GM13977 (cell line): Measurements from ENCODE around the gene UCKL1.
A peak's percentile ranks its signal among the peaks of the same experiment; 100 is the strongest.

Source experiments
- DNase-seq: peaks from one replicate; pipeline ENCODE4 v3.0.0; 2012; ENCODE audit warnings: low spot score
- CTCF ChIP-seq: IDR thresholded peaks from 2 replicates; pipeline ENCODE4 v1.5.1; 2012; ENCODE audit warnings: mild to moderate bottlenecking, control low read depth; ENCODE audit not compliant: insufficient read depth; ENCODE audit errors: extremely low read depth, missing control alignments
- in situ Hi-C: fragments of 300-500 bp; cut with MboI; formaldehyde crosslinking; loops from one replicate; pipeline ENCODE4 v1.12.0; 2022; ENCODE audit warnings: low sequenced_read_pairs, low pct_unique_long_range_greater_than_20kb, mixed read lengths, inconsistent platforms; ENCODE audit not compliant: unreplicated experiment

UCKL1 gene

GRCh38 chr20:63980806-63981728 lies 24.9 kb upstream of the UCKL1 start, which contains the start of gene PRPF6:
Gene PRPF6 (plus strand): TSS chr20:63981132. CDS start chr20:63981246, 114 bp downstream.
- in situ Hi-C loops: no loop called here
- peak; percentile 99 for DNase-seq
- TF ChIP-seq CTCF: peak; percentile 90

- TF ChIP-seq CTCF: no peak
- DNase-seq: peak; percentile 66
- in situ Hi-C loops: no loop called here
These were observed 24.1 kb upstream of the UCKL1 start for GRCh38 chr20:63980317-63980805.

DNA sequence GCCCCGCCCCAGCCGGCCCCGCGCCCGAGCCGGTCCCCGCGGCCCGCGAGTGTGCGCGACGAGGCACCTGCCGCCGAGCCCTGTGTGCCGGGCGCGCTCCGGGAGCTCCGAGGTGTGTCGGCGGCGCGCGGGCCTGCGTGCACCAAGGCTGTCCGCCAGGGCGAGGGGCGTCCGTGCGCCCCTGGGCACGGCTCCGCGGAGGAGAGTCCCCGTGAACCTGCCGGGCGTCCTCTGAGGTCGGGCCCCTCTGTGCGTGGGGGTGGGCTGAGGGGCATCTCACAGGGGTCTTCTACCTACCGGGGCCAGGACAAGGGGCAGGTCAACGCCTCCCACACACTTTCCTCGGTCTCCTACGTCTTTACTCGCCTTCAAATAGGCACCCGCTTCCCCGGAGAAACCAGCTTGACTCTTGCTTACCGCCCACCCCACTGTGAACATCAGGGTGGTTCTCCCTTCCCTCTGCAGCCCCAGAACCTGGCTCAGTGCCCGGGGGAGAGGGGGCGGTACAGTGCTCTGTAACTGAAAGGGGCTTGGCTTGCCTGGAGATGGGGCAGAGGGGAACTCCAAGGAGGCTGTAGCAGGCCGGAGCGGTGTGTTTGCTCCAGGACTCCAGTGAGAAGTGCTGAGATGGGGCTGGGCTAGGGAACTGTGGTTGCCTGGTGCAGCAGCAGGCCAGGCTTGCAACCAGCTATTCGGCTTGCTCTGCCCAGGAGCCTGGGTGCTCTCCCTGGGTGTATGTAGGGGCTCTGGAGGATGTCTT lies 23.5 kb upstream of the UCKL1 start, which contains the start of gene SAMD10:
Gene SAMD10, minus strand, starts transcription at position 86 of the 760 bp plus-strand sequence. CDS start 175 bp downstream, outside the sequence.
- in situ Hi-C loops: no loop called here
- no peak for TF ChIP-seq CTCF
- peak; percentile 89 for DNase-seq

DNA sequence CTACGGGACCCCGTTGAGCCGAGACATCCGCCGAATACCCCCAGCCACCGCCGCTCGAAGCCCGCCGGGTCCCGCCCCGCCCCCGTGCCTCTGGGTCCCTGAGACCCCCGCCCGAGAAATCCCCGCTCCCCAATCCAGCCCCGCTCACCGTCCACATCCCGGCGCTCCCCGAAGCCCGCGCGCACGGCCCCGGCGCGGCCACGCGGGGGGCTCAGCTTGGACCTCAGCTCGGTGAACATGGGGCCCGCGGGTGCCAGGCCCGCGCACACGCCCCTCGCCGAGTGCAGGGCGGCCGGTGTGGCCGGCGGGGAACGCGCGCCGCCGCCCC lies 23.0 kb upstream of the UCKL1 start:
- TF ChIP-seq CTCF: no peak
- peak; percentile 52 for DNase-seq
- in situ Hi-C loops: no loop called here

DNA sequence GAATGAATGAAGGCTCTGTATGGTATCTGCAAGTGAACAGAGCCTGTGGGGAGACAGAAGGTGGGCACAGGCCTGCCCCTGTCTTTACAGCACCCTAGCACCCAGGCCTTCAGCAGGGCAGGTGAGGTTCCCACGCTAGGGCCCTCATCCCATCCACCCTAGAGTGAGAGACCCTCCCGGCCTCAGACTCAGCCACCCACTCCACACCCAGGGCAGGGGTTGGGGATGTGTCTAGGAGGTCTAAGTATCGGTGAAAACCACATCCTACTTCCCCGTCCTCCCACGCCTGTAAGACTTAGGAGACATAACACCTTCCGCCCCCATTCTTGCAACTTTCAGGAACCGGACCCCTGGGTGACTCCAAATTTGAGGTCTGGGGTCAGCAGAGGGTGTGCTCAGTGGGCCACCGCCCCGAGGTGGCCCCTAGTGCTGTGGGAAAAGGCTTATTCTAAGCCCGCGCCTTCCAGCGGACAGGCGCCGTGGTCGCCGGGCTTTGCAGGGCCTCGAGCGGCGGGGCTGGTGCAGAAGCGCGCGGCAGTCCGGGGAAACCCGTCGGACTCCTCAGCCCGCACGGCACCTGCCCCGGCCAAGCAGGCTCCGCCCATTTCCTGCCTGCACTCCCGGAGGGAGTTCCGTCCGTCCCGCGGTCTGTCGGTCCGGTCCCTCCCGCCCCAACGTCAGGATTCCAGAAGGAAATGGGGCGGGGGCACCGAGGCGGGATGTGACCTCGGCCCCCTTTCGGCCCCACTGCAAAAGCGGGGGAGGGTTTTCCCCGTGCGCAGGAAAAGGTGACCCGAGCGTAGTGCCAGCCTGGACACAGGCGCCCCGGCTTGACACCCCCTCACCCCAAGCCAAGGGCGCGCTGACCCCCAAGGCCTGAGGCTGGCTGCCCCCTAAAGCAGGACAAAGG lies 22.4 kb upstream of the UCKL1 start:
- in situ Hi-C loops: no loop called here
- DNase-seq: peak; percentile 80
- no peak for TF ChIP-seq CTCF
